Measurements from ENCODE around the gene ZNF174. TPM values are rescaled to one million over a fixed set of nuclear protein-coding genes. Genes with fewer than 3 reads are reported as not detected.
A peak's percentile ranks its signal among the peaks of the same experiment; 100 is the strongest.

The ZNF174 gene
- total RNA-seq: 1 to 10 TPM; 6.0 to 7.3 TPM

DNA sequence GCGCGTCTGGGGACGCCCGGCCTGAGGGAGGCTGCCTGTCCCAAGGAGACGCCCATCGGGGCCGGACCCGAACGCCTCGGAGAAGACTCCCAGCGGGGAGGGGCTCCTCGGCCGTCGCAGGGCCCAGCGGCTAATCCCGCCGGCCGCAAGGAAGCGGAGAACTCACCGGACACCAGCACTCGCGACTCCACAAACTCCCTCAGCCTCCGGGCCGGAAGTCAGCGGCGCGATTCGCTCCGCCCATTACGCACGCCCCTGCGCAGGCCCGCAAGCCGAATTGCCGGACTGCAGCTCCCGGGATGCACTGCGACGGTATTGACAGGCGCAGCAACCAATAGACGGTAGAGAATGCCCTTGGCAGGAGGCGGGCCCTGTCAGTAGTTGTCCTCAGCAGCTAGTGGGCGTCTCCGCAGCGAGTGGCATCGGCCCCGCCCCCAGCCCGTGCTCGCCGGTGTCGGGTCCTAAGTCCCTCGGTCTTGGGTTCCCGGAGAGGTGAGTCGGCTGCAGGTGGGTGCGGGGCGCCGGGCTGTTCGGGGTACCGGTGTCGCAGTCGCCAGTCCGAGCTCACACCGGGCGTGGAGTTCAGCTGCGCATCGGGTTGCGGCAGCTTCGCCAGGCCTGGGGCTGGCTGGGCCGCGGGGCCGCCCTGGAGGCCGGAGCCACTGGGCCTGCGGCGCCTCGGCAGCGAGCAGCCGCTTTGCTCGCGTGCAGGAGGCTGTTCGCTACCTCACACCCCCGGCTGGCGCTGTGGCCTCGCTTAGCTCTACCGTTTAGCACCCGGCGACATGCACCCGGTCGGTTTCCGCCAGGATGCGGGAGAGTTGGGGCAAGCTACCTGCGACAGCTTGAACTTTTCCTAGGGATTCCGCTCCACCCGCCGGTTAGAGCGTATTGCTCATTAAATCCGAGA, at the start of gene ZNF174, which contains the start of gene ZSCAN32:
ZNF174 (plus strand) TSS at position 437 of the 910 bp plus-strand sequence. CDS start 790 bp downstream, outside the sequence.
ZSCAN32 (minus strand) TSS at position 226 of the 910 bp plus-strand sequence. CDS start 3,447 bp downstream, outside the sequence.
- H3K4me3 Mint-ChIP-seq: peak within 1 kb of the TSS; percentile 88
- peaks cover 35% of the 10 kb centered on the region for H3K9me3 Mint-ChIP-seq
- peaks cover 66% of the 10 kb centered on the region for H3K36me3 Mint-ChIP-seq
- intact Hi-C loops (cut with micrococcal nuclease): loop anchor here (1.0 to 2.0 kb wide), 7 partner anchors 36 to 138 kb away; partner anchors contain the start of genes NAA60, TIGD7, ZNF263 and ZNF597
- CTCF ChIA-PET: interaction anchor here (0.6 to 3.0 kb wide), 10 partner anchors 9 to 271 kb away, joined by 3 to 14 read pairs (median 4); partner anchors contain the start of genes CLUAP1, NAA60, ZNF263 and ZNF75A
- DNase-seq: peak; percentile 100
- peak within 1 kb of the TSS; percentile 83 for H3K27ac Mint-ChIP-seq
- POLR2A ChIA-PET: interaction anchor here (0.6 to 2.7 kb wide), 14 partner anchors 10 to 250 kb away, joined by 3 to 22 read pairs (median 4); partner anchors contain the start of genes NAA60, ZNF200, ZNF263 and ZNF597
- H3K27me3 Mint-ChIP-seq: no peaks in the 10 kb centered on the region
- H3K4me1 Mint-ChIP-seq (ENCODE audit: low read depth): peaks cover 52% of the 10 kb centered on the region

- ChIA-PET CTCF (no interaction called here), POLR2A (no interaction called here)
- intact Hi-C loops (cut with micrococcal nuclease): no loop called here
- no peaks in the 10 kb centered on the region for H3K9me3 Mint-ChIP-seq
- peaks cover 2% of the 10 kb centered on the region for H3K27me3 Mint-ChIP-seq
- H3K4me1 Mint-ChIP-seq (ENCODE audit: low read depth): peaks cover 4% of the 10 kb centered on the region
- no peak within 1 kb of the TSS for H3K4me3 Mint-ChIP-seq
- no peak within 1 kb of the TSS for H3K27ac Mint-ChIP-seq
- no peaks in the 10 kb centered on the region for H3K36me3 Mint-ChIP-seq
- no peak for DNase-seq
Measured at GRCh38 chr16:3355589-3355988, 45.4 kb upstream of the ZNF174 start, which contains the start of gene OR2C1. OR2C1 (plus strand) TSS chr16:3355889; CDS start chr16:3355941, 52 bp downstream.

DNA sequence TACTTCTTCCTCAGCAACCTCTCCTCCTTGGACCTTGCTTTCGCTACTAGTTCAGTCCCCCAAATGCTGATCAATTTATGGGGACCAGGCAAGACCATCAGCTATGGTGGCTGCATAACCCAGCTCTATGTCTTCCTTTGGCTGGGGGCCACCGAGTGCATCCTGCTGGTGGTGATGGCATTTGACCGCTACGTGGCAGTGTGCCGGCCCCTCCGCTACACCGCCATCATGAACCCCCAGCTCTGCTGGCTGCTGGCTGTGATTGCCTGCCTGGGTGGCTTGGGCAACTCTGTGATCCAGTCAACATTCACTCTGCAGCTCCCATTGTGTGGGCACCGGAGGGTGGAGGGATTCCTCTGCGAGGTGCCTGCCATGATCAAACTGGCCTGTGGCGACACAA, 44.9 kb upstream of the ZNF174 start:
- ChIA-PET CTCF (no interaction called here), POLR2A (no interaction called here)
- DNase-seq: no peak
- no peak overlapping the region for H3K4me3 Mint-ChIP-seq
- no peaks in the 10 kb centered on the region for H3K36me3 Mint-ChIP-seq
- no peak overlapping the region for H3K27ac Mint-ChIP-seq
- intact Hi-C loops (cut with micrococcal nuclease): no loop called here
- peaks cover 4% of the 10 kb centered on the region for H3K4me1 Mint-ChIP-seq (ENCODE audit: low read depth)
- H3K27me3 Mint-ChIP-seq: peaks cover 2% of the 10 kb centered on the region
- H3K9me3 Mint-ChIP-seq: no peaks in the 10 kb centered on the region

- POLR2A ChIA-PET: no interaction called here
- H3K4me1 Mint-ChIP-seq (ENCODE audit: low read depth): peaks cover 4% of the 10 kb centered on the region
- H3K27ac Mint-ChIP-seq: no peak overlapping the region
- CTCF ChIA-PET: no interaction called here
- H3K36me3 Mint-ChIP-seq: peaks cover 3% of the 10 kb centered on the region
- peaks cover 5% of the 10 kb centered on the region for H3K27me3 Mint-ChIP-seq
- peaks cover 4% of the 10 kb centered on the region for H3K9me3 Mint-ChIP-seq
- DNase-seq: no peak
- intact Hi-C loops (cut with micrococcal nuclease): no loop called here
- no peak overlapping the region for H3K4me3 Mint-ChIP-seq
Measured at GRCh38 chr16:3358871-3359270, 42.1 kb upstream of the ZNF174 start.

GRCh38 chr16:3362931-3363330, 38.1 kb upstream of the ZNF174 start:
- H3K4me3 Mint-ChIP-seq: no peak overlapping the region
- peaks cover 5% of the 10 kb centered on the region for H3K4me1 Mint-ChIP-seq (ENCODE audit: low read depth)
- peaks cover 23% of the 10 kb centered on the region for H3K9me3 Mint-ChIP-seq
- H3K27ac Mint-ChIP-seq: no peak overlapping the region
- peaks cover 13% of the 10 kb centered on the region for H3K36me3 Mint-ChIP-seq
- H3K27me3 Mint-ChIP-seq: peaks cover 6% of the 10 kb centered on the region
- CTCF ChIA-PET: no interaction called here
- no peak for DNase-seq
- intact Hi-C loops (cut with micrococcal nuclease): no loop called here
- POLR2A ChIA-PET: no interaction called here

- H3K27ac Mint-ChIP-seq: no peak overlapping the region
- POLR2A ChIA-PET: no interaction called here
- peaks cover 13% of the 10 kb centered on the region for H3K36me3 Mint-ChIP-seq
- H3K4me3 Mint-ChIP-seq: no peak overlapping the region
- CTCF ChIA-PET: no interaction called here
- peaks cover 6% of the 10 kb centered on the region for H3K27me3 Mint-ChIP-seq
- DNase-seq: no peak
- peaks cover 5% of the 10 kb centered on the region for H3K4me1 Mint-ChIP-seq (ENCODE audit: low read depth)
- peaks cover 23% of the 10 kb centered on the region for H3K9me3 Mint-ChIP-seq
- intact Hi-C loops (cut with micrococcal nuclease): loop anchor here (2.0 kb wide), 1 partner anchor 37 kb away; the partner anchor contains the start of genes ZNF174 and ZSCAN32
Measured at GRCh38 chr16:3363793-3364192, 37.2 kb upstream of the ZNF174 start.

- CTCF ChIA-PET: no interaction called here
- Mint-ChIP-seq H3K27ac (peak overlapping the region; percentile 62), H3K36me3 (peaks cover 13% of the 10 kb centered on the region), H3K27me3 (peaks cover 5% of the 10 kb centered on the region), H3K9me3 (peaks cover 23% of the 10 kb centered on the region), H3K4me1 (ENCODE audit: low read depth) (peaks cover 5% of the 10 kb centered on the region), H3K4me3 (peak overlapping the region; percentile 71)
- POLR2A ChIA-PET: interaction anchor here (0.6 to 1.7 kb wide), 4 partner anchors 36 to 93 kb away, joined by 3 to 6 read pairs (median 4); partner anchors contain the start of genes NAA60, ZNF174, ZNF597 and ZSCAN32
- intact Hi-C loops (cut with micrococcal nuclease): loop anchor here (1.0 to 2.0 kb wide), 2 partner anchors 36 to 130 kb away; partner anchors contain the start of genes ZNF174, ZNF200 and ZSCAN32
- DNase-seq: peak; percentile 91
Measured at GRCh38 chr16:3364774-3365427, 36.1 kb upstream of the ZNF174 start.

DNA sequence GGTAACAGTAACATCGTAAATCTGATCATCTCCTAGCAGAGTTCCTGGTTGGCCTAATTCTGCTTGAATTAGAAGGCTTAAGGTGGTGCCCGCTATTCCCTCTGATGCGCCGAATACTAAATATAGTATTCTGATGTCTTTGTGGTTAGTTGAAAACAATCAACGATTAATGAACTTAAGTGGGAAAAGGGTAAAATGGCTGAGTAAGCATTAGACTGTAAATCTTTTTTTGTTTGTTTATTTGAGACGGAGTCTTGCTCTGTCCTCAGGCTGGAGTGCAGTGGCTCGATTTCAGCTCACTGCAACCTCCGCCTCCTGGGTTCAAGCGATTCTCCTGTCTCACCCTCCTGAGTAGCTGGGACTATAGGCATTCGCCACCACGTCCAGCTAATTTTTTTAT, 31.9 kb upstream of the ZNF174 start:
- Mint-ChIP-seq H3K27me3 (peaks cover 1% of the 10 kb centered on the region), H3K27ac (no peak overlapping the region), H3K4me3 (no peak overlapping the region), H3K4me1 (ENCODE audit: low read depth) (peaks cover 5% of the 10 kb centered on the region), H3K36me3 (peaks cover 21% of the 10 kb centered on the region), H3K9me3 (peaks cover 29% of the 10 kb centered on the region)
- no peak for DNase-seq
- POLR2A ChIA-PET: no interaction called here
- CTCF ChIA-PET: no interaction called here
- intact Hi-C loops (cut with micrococcal nuclease): no loop called here

GRCh38 chr16:3375680-3376079, 25.3 kb upstream of the ZNF174 start:
- ChIA-PET POLR2A (no interaction called here), CTCF (no interaction called here)
- peaks cover 73% of the 10 kb centered on the region for H3K9me3 Mint-ChIP-seq
- H3K4me1 Mint-ChIP-seq (ENCODE audit: low read depth): no peaks in the 10 kb centered on the region
- no peak overlapping the region for H3K4me3 Mint-ChIP-seq
- no peaks in the 10 kb centered on the region for H3K27me3 Mint-ChIP-seq
- DNase-seq: no peak
- peaks cover 40% of the 10 kb centered on the region for H3K36me3 Mint-ChIP-seq
- H3K27ac Mint-ChIP-seq: no peak overlapping the region
- intact Hi-C loops (cut with micrococcal nuclease): no loop called here

GRCh38 chr16:3377917-3378316, 23.1 kb upstream of the ZNF174 start:
- CTCF ChIA-PET: no interaction called here
- Mint-ChIP-seq H3K27ac (no peak overlapping the region), H3K9me3 (peaks cover 90% of the 10 kb centered on the region), H3K4me3 (no peak overlapping the region), H3K27me3 (no peaks in the 10 kb centered on the region), H3K4me1 (ENCODE audit: low read depth) (no peaks in the 10 kb centered on the region), H3K36me3 (peaks cover 59% of the 10 kb centered on the region)
- POLR2A ChIA-PET: interaction anchor here (0.9 kb wide), 1 partner anchor 23 kb away, joined by 3 read pairs; the partner anchor contains the start of genes ZNF174 and ZSCAN32
- DNase-seq: no peak
- intact Hi-C loops (cut with micrococcal nuclease): no loop called here

GRCh38 chr16:3383045-3383448, 18.0 kb upstream of the ZNF174 start:
- no peak for DNase-seq
- Mint-ChIP-seq H3K36me3 (peaks cover 85% of the 10 kb centered on the region), H3K27ac (no peak overlapping the region), H3K27me3 (no peaks in the 10 kb centered on the region), H3K9me3 (peaks cover 89% of the 10 kb centered on the region), H3K4me3 (no peak overlapping the region), H3K4me1 (ENCODE audit: low read depth) (no peaks in the 10 kb centered on the region)
- intact Hi-C loops (cut with micrococcal nuclease): no loop called here
- ChIA-PET CTCF (no interaction called here), POLR2A (interaction anchor here (0.6 kb wide), 1 partner anchor 32 kb away, joined by 3 read pairs; no protein-coding TSS in a partner anchor)

- intact Hi-C loops (cut with micrococcal nuclease): no loop called here
- no peak overlapping the region for H3K27ac Mint-ChIP-seq
- no peak overlapping the region for H3K4me3 Mint-ChIP-seq
- no peaks in the 10 kb centered on the region for H3K27me3 Mint-ChIP-seq
- peaks cover 88% of the 10 kb centered on the region for H3K36me3 Mint-ChIP-seq
- ChIA-PET CTCF (no interaction called here), POLR2A (no interaction called here)
- DNase-seq: no peak
- peaks cover 71% of the 10 kb centered on the region for H3K9me3 Mint-ChIP-seq
- H3K4me1 Mint-ChIP-seq (ENCODE audit: low read depth): no peaks in the 10 kb centered on the region
Measured at GRCh38 chr16:3388325-3388724, 12.7 kb upstream of the ZNF174 start.
